Esophagus squamous epithelium (tissue), 4 donors: ENCODE measurements around the gene SACM1L.

ENCODE experiments used
- CTCF ChIP-seq, 6 experiments: fragments of 450-650 bp in 4 of 6; fragments of 200-600 bp in 2 of 6; sonication (generic) in 2 of 6; IDR thresholded peaks; one replicate each; pipeline ENCODE4 v1.5.1; 2016 to 2019; ENCODE audit warnings: antibody characterized with exemption in 6 of 6, mild to moderate bottlenecking in 4 of 6, moderate library complexity in 4 of 6
- POLR2A ChIP-seq, 4 donors: fragments of 450-650 bp; IDR thresholded peaks; one replicate each; pipeline ENCODE4 v1.6.1; 2017; ENCODE audit warnings: antibody characterized with exemption in 4 of 4, mild to moderate bottlenecking in 4 of 4, moderate library complexity in 3 of 4

GRCh38 chr3:45789235-45789812 is 100.1 kb downstream of the SACM1L start:
- TF ChIP-seq CTCF (IDR thresholded peaks at IDR 0.05): no peak
- TF ChIP-seq POLR2A (IDR thresholded peaks at IDR 0.05): no peak
